ENCODE measurements around the gene SLC22A9. TPM values are rescaled to one million over a fixed set of nuclear protein-coding genes. Genes with fewer than 3 reads are reported as not detected.

The SLC22A9 gene
- total and polyA plus RNA-seq, 2 experiments from 2014 or later: 0.09 TPM; not detected in 1

- Histone ChIP-seq H3K4me1 (ENCODE audit: low read depth) (no peaks in the 10 kb centered on the region), H3K27ac (no peak overlapping the region), H3K27me3 (no peaks in the 10 kb centered on the region), H3K4me3 (no peak overlapping the region), H3K36me3 (no peaks in the 10 kb centered on the region), H3K9me3 (ENCODE audit: low read depth) (no peaks in the 10 kb centered on the region)
- no peak for TF ChIP-seq CTCF (IDR thresholded peaks at IDR 0.05; ENCODE audit: low read depth, low read length)
- no peak for DNase-seq (ENCODE audit: low read depth in 1 of 2, low spot score in 1 of 2)
These were observed 7.3 kb upstream of the SLC22A9 start for GRCh38 chr11:63362196-63362793.

GRCh38 chr11:63369971-63370588 is 495 bp downstream of the SLC22A9 start:
- Histone ChIP-seq H3K9me3 (ENCODE audit: low read depth) (no peaks in the 10 kb centered on the region), H3K4me1 (ENCODE audit: low read depth) (no peaks in the 10 kb centered on the region), H3K27me3 (no peaks in the 10 kb centered on the region), H3K27ac (no peak overlapping the region), H3K4me3 (no peak overlapping the region), H3K36me3 (no peaks in the 10 kb centered on the region)
- TF ChIP-seq CTCF (IDR thresholded peaks at IDR 0.05; ENCODE audit: low read depth, low read length): no peak
- DNase-seq (ENCODE audit: low read depth in 1 of 2, low spot score in 1 of 2): no peak

- no peaks in the 10 kb centered on the region for H3K36me3 ChIP-seq
- no peak for TF ChIP-seq CTCF (IDR thresholded peaks at IDR 0.05; ENCODE audit: low read depth, low read length)
- no peak overlapping the region for H3K4me3 ChIP-seq
- no peaks in the 10 kb centered on the region for H3K27me3 ChIP-seq
- DNase-seq (ENCODE audit: low read depth in 1 of 2, low spot score in 1 of 2): no peak
- no peaks in the 10 kb centered on the region for H3K4me1 ChIP-seq (ENCODE audit: low read depth)
- H3K27ac ChIP-seq: no peak overlapping the region
- H3K9me3 ChIP-seq (ENCODE audit: low read depth): no peaks in the 10 kb centered on the region
These were observed 1.8 kb downstream of the SLC22A9 start for GRCh38 chr11:63371396-63371795.

GRCh38 chr11:63375434-63375833 is 5.8 kb downstream of the SLC22A9 start:
- no peak for TF ChIP-seq CTCF (IDR thresholded peaks at IDR 0.05; ENCODE audit: low read depth, low read length)

GRCh38 chr11:63380130-63380529 is 10.5 kb downstream of the SLC22A9 start:
- Histone ChIP-seq H3K4me1 (ENCODE audit: low read depth) (no peaks in the 10 kb centered on the region), H3K27me3 (no peaks in the 10 kb centered on the region), H3K4me3 (no peak overlapping the region), H3K36me3 (no peaks in the 10 kb centered on the region), H3K27ac (no peak overlapping the region), H3K9me3 (ENCODE audit: low read depth) (no peaks in the 10 kb centered on the region)
- no peak for TF ChIP-seq CTCF (IDR thresholded peaks at IDR 0.05; ENCODE audit: low read depth, low read length)
- no peak for DNase-seq (ENCODE audit: low read depth in 1 of 2, low spot score in 1 of 2)

More at GRCh38 chr11:63375434-63375833, 5.8 kb downstream of the SLC22A9 start:
- DNase-seq (ENCODE audit: low read depth in 1 of 2, low spot score in 1 of 2): no peak
- H3K27ac ChIP-seq: no peak overlapping the region
- no peaks in the 10 kb centered on the region for H3K9me3 ChIP-seq (ENCODE audit: low read depth)
- H3K4me1 ChIP-seq (ENCODE audit: low read depth): no peaks in the 10 kb centered on the region
- no peaks in the 10 kb centered on the region for H3K27me3 ChIP-seq
- no peak overlapping the region for H3K4me3 ChIP-seq
- no peaks in the 10 kb centered on the region for H3K36me3 ChIP-seq

Measured in cardiac muscle cell (in vitro differentiated cells and primary cell).